Body of pancreas (tissue), 4 donors: ENCODE results near the gene TAS2R5. TPM values are rescaled to one million over a fixed set of nuclear protein-coding genes. Genes with fewer than 3 reads are reported as not detected.
"Not testable (repeated sequence)": the region's sequence is repeated elsewhere in the genome, so short reads cannot be mapped to it uniquely, and the experiment has no call there.

ENCODE experiments used
- ATAC-seq: fragments of 150-250 bp; one replicate; pipeline ENCODE4 v1.9.1; 2016
- DNase-seq, 4 donors: peaks; one replicate each; pipeline ENCODE4 v3.0.0-alpha.2; 2019
- H3K27ac ChIP-seq, 4 donors: fragments of 200-600 bp; sonication (generic); 1 replicate in 3 of 4; 2 replicates in 1 of 4; pipeline versions ENCODE4 v1.5.1 to v1.6.1; 2016 to 2019; ENCODE audit warnings: mild to moderate bottlenecking in 1 of 4, mixed read lengths in 1 of 4, moderate library complexity in 1 of 4
- H3K27me3 ChIP-seq, 2 donors: fragments of 200-600 bp; sonication (generic); one replicate each; pipeline ENCODE4 v1.6.0; 2016; ENCODE audit warnings: mild to moderate bottlenecking in 1 of 2
- H3K36me3 ChIP-seq, 2 donors: fragments of 200-600 bp; sonication (generic); replicated peaks in 1 of 2; 2 replicates each; pipeline ENCODE4 v1.5.1; 2016; ENCODE audit warnings: low read depth in 2 of 2; ENCODE audit not compliant: insufficient read depth in 1 of 2
- H3K4me1 ChIP-seq: fragments of 200-600 bp; sonication (generic); one replicate; pipeline ENCODE4 v1.6.0; 2016
- H3K4me3 ChIP-seq, 2 donors: fragments of 200-600 bp; sonication (generic); 1 replicate in 1 of 2; 2 replicates in 1 of 2; pipeline ENCODE4 v1.5.1; 2016 to 2019
- H3K9me3 ChIP-seq, 3 donors: fragments of 200-600 bp; sonication (generic); 1 replicate in 2 of 3; 2 replicates in 1 of 3; pipeline ENCODE4 v1.5.1; 2016
- CTCF ChIP-seq, 7 experiments: fragments of 450-650 bp in 4 of 7; fragments of 200-600 bp in 3 of 7; sonication (generic) in 3 of 7; IDR thresholded peaks; one replicate each; pipeline ENCODE4 v1.5.1; 2016 to 2019; ENCODE audit warnings: antibody characterized with exemption in 7 of 7
- POLR2A ChIP-seq, 3 donors: fragments of 450-650 bp; IDR thresholded peaks; one replicate each; pipeline ENCODE4 v1.6.1; 2016; ENCODE audit warnings: antibody characterized with exemption in 3 of 3, mild to moderate bottlenecking in 2 of 3
- WGBS, 2 donors: methylation state at CpG; one replicate each; pipeline ENCODE4 v1.1.5; 2017; 5-methylcytosine and 5-hydroxymethylcytosine counted together
- intact Hi-C: fragments of 100-400 bp; cut with DNase I; formaldehyde crosslinking; loops from one replicate; pipeline ENCODE4 v1.15.1; 2023
- total RNA-seq, 2 donors: library from RNA; depleted of rRNA; stranded (reverse); fragments of >200 nt; gene quantifications; one replicate each; pipeline ENCODE4 v1.1.0, GENCODE V29; 2016

TAS2R5 gene
- total RNA-seq = 1 to 10 TPM in 1 of 2 donors, under 1 TPM in 1; 0.99 to 1.0 TPM

GRCh38 chr7:141789917-141790316, at the start of gene TAS2R5:
Gene TAS2R5, plus strand, starts transcription at chr7:141790217. Its CDS starts 145 bp downstream, at chr7:141790362.
- Histone ChIP-seq H3K27ac (no peak within 1 kb of the TSS), H3K9me3 (no peaks in the 10 kb centered on the region), H3K4me1 (no peaks in the 10 kb centered on the region), H3K36me3 (no peaks in the 10 kb centered on the region), H3K27me3 (no peaks in the 10 kb centered on the region), H3K4me3 (no peak within 1 kb of the TSS)
- WGBS, 2 donors = 67 to 91% methylated on average over 2 to 5 of the region's 5 CpGs
- intact Hi-C loops = no loop called here
- DNase-seq = no peak
- TF ChIP-seq POLR2A (IDR thresholded peaks at IDR 0.05) = no peak
- ATAC-seq = no peak

GRCh38 chr7:141742229-141742628, 47.8 kb upstream of the TAS2R5 start:
- no peak for TF ChIP-seq CTCF (IDR thresholded peaks at IDR 0.05)
- no peak for TF ChIP-seq POLR2A (IDR thresholded peaks at IDR 0.05)
- Histone ChIP-seq H3K4me3 (no peak overlapping the region), H3K9me3 (no peaks in the 10 kb centered on the region), H3K27me3 (no peaks in the 10 kb centered on the region), H3K36me3 (peaks cover 9 to 34% of the 10 kb centered on the region in 2 donors), H3K4me1 (peaks cover 18% of the 10 kb centered on the region), H3K27ac (no peak overlapping the region)
- 29 to 45% methylated on average over 1 of the region's 1 CpG for WGBS, 2 donors
- intact Hi-C loops = no loop called here
- no peak for DNase-seq
- ATAC-seq = no peak

- WGBS, 2 donors = 82 to 90% methylated on average over 2 of the region's 2 CpGs
- peaks cover 9 to 40% of the 10 kb centered on the region in 2 donors for H3K36me3 ChIP-seq
Measured at GRCh38 chr7:141744131-141744530, 45.9 kb upstream of the TAS2R5 start.

GRCh38 chr7:141748396-141748795, 41.6 kb upstream of the TAS2R5 start:
- Histone ChIP-seq H3K27me3 (no peaks in the 10 kb centered on the region), H3K4me1 (no peaks in the 10 kb centered on the region), H3K9me3 (peaks cover 0 to 20% (median 4%) of the 10 kb centered on the region in 3 donors), H3K4me3 (no peak overlapping the region), H3K36me3 (peaks cover 35 to 57% of the 10 kb centered on the region in 2 donors), H3K27ac (no peak overlapping the region)
- TF ChIP-seq CTCF (IDR thresholded peaks at IDR 0.05) (no peak), POLR2A (IDR thresholded peaks at IDR 0.05) (no peak)
- DNase-seq = no peak
- no peak for ATAC-seq
- intact Hi-C loops = no loop called here
- WGBS, 2 donors = 90 to 92% methylated on average over 2 of the region's 2 CpGs

More at GRCh38 chr7:141744131-141744530, 45.9 kb upstream of the TAS2R5 start:
- TF ChIP-seq CTCF (IDR thresholded peaks at IDR 0.05) (no peak), POLR2A (IDR thresholded peaks at IDR 0.05) (no peak)
- Histone ChIP-seq H3K27me3 (no peaks in the 10 kb centered on the region), H3K9me3 (no peaks in the 10 kb centered on the region), H3K27ac (no peak overlapping the region), H3K4me3 (no peak overlapping the region), H3K4me1 (peaks cover 11% of the 10 kb centered on the region)
- intact Hi-C loops = no loop called here
- DNase-seq = no peak
- no peak for ATAC-seq

- H3K27ac ChIP-seq, DNase-seq, H3K27me3 ChIP-seq, H3K4me1 ChIP-seq, H3K4me3 ChIP-seq, intact Hi-C loops, ATAC-seq: not testable (repeated sequence)
- H3K36me3 ChIP-seq = peaks cover 30 to 37% of the 10 kb centered on the region in 2 donors
- WGBS, 2 donors = 97% methylated on average over 10 of the region's 10 CpGs
- H3K9me3 ChIP-seq = peaks cover 0 to 20% (median 4%) of the 10 kb centered on the region in 3 donors
Measured at GRCh38 chr7:141751904-141752303, 38.1 kb upstream of the TAS2R5 start.

- DNase-seq (no peak), ATAC-seq (no peak)
- no peak overlapping the region for H3K27ac ChIP-seq
- H3K4me3 ChIP-seq = no peak overlapping the region
- H3K9me3 ChIP-seq = peaks cover 0 to 20% (median 4%) of the 10 kb centered on the region in 3 donors
- WGBS, 2 donors = 97 to 99% methylated on average over 13 of the region's 13 CpGs
- H3K4me1 ChIP-seq = no peaks in the 10 kb centered on the region
- peaks cover 30 to 40% of the 10 kb centered on the region in 2 donors for H3K36me3 ChIP-seq
- intact Hi-C loops = no loop called here
- TF ChIP-seq CTCF (IDR thresholded peaks at IDR 0.05) = no peak
- no peak for TF ChIP-seq POLR2A (IDR thresholded peaks at IDR 0.05)
- no peaks in the 10 kb centered on the region for H3K27me3 ChIP-seq
Measured at GRCh38 chr7:141752634-141753033, 37.4 kb upstream of the TAS2R5 start.
